GM21576 (cell line): ENCODE data around the gene SRC.

ENCODE experiments used
- ATAC-seq: cut with Tn5 transposase; IDR thresholded peaks from one replicate; pipeline ENCODE4 v1.9.1; 2021; ENCODE audit warnings: mild to moderate bottlenecking, moderate library complexity; ENCODE audit not compliant: unreplicated experiment

The SRC gene

GRCh38 chr20:37421988-37422387, 76.0 kb downstream of the SRC start:
- no peak for ATAC-seq

GRCh38 chr20:37422791-37423286, 76.9 kb downstream of the SRC start:
- ATAC-seq, result no peak

GRCh38 chr20:37423545-37423944, 77.6 kb downstream of the SRC start:
- no peak for ATAC-seq

GRCh38 chr20:37424062-37424851, 78.3 kb downstream of the SRC start:
- no peak for ATAC-seq

- ATAC-seq, result no peak
Observed at GRCh38 chr20:37425103-37425625, 79.2 kb downstream of the SRC start.

- ATAC-seq, result no peak
Observed at GRCh38 chr20:37426106-37426505, 80.2 kb downstream of the SRC start.

GRCh38 chr20:37426978-37427377, 81.0 kb downstream of the SRC start:
- no peak for ATAC-seq

GRCh38 chr20:37430044-37430443, 84.1 kb downstream of the SRC start:
- ATAC-seq, result no peak

GRCh38 chr20:37430778-37431460, 85.0 kb downstream of the SRC start:
- ATAC-seq, result no peak

GRCh38 chr20:37431786-37432185, 85.8 kb downstream of the SRC start:
- ATAC-seq, result no peak

- ATAC-seq, result no peak
Observed at GRCh38 chr20:37432606-37433005, 86.7 kb downstream of the SRC start.

- ATAC-seq, result no peak
Observed at GRCh38 chr20:37435607-37436006, 89.7 kb downstream of the SRC start.

- no peak for ATAC-seq
Observed at GRCh38 chr20:37436527-37437186, 90.7 kb downstream of the SRC start.

- no peak for ATAC-seq
Observed at GRCh38 chr20:37437676-37438075, 91.7 kb downstream of the SRC start.

GRCh38 chr20:37438464-37439222, 92.7 kb downstream of the SRC start:
- ATAC-seq, result no peak

- no peak for ATAC-seq
Observed at GRCh38 chr20:37439223-37439933, 93.4 kb downstream of the SRC start.

- no peak for ATAC-seq
Observed at GRCh38 chr20:37441023-37441422, 95.1 kb downstream of the SRC start.

GRCh38 chr20:37442547-37442946, 96.6 kb downstream of the SRC start:
- no peak for ATAC-seq

- no peak for ATAC-seq
Observed at GRCh38 chr20:37442986-37443385, 97.0 kb downstream of the SRC start.

- no peak for ATAC-seq
Observed at GRCh38 chr20:37443596-37443995, 97.7 kb downstream of the SRC start.
